Measurements from ENCODE around the gene BRD7.

DNA sequence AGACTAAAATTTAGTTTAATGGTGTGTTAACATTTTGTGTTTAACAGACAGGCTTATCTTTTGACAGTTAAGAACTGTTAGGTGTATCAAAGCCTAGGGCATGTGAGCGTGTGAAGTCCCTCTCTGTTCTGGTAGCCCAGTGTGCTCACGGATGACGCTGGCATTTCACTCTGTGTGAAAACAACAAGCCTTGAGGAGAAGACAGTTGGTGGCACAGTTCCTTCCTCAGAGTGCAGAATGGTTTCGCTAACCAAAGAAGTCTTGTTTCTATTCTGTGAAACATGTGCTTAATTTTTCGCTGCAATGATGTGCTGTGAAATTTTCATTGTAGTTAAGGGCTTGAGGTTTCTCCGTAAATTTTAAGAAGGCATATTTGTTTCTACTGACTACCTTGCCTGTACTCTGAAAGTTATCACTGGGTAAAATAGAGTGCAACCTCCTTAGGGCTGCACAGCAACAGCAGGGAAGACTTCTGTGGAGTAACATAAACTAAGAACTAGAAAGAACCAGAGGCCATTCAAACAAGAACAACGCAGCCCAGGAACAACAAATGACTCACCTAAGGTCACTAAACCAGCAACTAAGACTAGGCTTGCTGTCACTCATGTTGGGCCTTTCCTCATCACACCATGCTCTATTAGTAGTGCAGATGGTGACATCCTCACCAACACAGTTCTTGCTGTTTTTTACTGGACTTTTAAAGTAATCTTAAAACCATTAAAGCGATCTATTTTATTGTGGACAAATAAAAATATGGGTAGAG is 33.4 kb downstream of the BRD7 start:
- TF ChIP-seq CTCF (IDR thresholded peaks at IDR 0.05; ENCODE audit: low read depth, low read length) (no peak), EZH2phosphoT487 (IDR thresholded peaks at IDR 0.05; ENCODE audit: low read depth) (no peak)
